GM12874 (cell line): ENCODE results near the gene HLA-B.

Experiments used
- CTCF ChIP-seq: IDR thresholded peaks from 2 replicates; pipeline ENCODE4 v1.5.1; 2011; ENCODE audit warnings: low read depth, mild to moderate bottlenecking, control low read depth, low read length, moderate library complexity; ENCODE audit not compliant: insufficient read depth

HLA-B gene

GRCh38 chr6:31356946-31357466 is at the start of gene HLA-B:
TSS of gene HLA-B (minus strand) at chr6:31357179. CDS start at chr6:31357158, 21 bp downstream.
- TF ChIP-seq CTCF: no peak

DNA sequence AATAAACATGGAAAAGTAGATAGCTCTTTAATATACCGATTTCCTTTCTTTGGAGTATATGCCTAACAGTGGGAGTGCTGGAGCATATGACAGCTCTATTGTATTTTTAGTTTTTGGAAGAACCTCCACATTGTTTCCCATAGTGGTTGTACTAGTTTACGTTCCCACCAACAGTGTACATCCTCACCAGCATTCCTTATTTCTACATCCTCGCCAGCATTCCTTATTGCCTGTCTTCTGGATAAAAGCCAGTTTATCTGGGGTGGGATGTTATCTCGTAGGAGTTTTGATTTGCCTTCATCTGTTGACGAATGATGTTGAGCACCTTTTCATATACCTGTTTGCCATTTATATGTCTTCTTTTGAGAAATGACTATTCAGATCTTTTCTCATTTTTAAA is 49.0 kb upstream of the HLA-B start:
- no peak for TF ChIP-seq CTCF

DNA sequence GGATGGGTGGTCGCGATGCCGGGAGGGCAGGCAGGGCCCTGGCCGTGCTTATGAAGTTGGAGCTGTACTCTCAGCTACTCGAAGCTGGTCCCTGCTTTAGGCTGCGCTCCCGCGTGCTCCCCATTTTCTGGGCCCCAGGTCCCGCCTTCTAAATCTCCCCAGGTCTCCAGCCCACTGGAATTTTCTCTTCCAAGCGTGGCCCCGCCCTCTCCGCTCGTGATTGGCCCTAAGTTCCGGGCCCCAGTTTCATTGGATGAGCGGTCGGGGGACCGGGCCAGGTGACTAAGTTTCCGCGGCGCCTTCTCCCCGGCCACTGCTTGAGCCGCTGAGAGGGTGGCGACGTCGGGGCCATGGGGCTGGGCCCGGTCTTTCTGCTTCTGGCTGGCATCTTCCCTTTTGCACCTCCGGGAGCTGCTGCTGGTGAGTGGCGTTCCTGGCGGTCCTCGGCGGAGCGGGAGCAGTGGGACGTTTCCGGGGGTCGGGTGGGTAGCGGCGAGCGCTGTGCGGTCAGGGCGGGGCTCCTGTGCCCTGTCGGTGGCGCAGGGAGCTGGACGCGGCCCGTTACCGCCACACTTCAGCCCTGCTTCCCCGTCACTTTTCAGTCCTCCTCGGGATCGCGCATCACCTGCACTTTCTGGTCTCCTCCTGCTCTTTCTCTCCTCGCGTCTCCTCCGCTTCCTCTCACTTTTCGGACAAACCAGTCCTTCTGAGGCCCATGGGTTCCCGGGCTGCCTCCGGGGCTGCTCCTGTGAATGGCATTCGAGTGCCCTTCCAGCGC is 46.5 kb upstream of the HLA-B start, which contains the start of gene MICA:
Gene MICA (plus strand): TSS at position 313 of the 778 bp plus-strand sequence. CDS start 38 bp downstream, at position 351.
- TF ChIP-seq CTCF: no peak

DNA sequence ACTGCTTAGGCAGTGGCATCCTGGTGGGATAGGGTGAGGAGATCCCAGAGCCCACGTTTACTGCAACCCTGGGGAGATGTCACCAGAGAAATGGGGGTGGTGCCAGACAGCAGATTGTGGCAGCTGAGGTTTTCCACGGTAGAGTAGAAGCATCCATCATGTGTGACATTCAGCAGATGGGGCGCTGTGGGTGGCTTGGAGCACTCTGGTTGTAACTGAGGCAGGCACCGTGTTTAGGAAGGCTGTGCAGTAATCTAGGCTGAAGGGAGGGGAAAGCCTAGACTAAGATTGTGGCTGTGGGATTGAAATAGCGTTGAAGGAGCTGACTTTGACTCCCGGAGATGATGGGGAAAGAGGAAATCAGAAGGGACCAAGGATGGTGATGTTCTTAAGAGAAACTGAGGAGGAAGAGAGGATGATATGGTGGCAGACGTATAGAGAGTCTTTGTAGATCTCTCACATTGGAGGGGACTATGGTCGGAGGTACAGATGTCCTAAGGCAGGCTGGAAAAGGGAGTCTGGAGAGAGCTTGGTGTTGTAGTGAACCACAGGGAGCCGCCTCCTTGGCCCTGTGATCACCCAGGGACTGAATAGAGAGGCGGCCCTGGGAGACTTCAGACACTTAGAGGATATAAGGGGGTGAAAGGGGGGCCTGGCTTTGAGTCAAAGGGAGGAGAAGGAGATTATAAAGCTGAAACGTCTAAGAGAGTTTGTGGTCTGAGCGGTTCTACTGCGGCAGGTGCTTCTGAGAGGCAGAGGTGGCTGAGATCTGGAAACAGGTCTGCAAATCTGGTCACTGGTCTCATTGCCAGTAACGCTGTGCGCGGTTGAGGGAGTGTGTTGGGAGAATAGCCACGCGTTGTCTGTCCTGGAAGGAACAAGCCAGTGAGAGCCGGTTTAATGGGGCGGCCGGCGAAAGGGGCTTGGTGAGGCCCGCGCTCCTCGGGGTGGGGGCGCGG is 45.6 kb upstream of the HLA-B start:
- TF ChIP-seq CTCF: no peak

- TF ChIP-seq CTCF: no peak
Measured at GRCh38 chr6:31401403-31401802, 44.4 kb upstream of the HLA-B start.

DNA sequence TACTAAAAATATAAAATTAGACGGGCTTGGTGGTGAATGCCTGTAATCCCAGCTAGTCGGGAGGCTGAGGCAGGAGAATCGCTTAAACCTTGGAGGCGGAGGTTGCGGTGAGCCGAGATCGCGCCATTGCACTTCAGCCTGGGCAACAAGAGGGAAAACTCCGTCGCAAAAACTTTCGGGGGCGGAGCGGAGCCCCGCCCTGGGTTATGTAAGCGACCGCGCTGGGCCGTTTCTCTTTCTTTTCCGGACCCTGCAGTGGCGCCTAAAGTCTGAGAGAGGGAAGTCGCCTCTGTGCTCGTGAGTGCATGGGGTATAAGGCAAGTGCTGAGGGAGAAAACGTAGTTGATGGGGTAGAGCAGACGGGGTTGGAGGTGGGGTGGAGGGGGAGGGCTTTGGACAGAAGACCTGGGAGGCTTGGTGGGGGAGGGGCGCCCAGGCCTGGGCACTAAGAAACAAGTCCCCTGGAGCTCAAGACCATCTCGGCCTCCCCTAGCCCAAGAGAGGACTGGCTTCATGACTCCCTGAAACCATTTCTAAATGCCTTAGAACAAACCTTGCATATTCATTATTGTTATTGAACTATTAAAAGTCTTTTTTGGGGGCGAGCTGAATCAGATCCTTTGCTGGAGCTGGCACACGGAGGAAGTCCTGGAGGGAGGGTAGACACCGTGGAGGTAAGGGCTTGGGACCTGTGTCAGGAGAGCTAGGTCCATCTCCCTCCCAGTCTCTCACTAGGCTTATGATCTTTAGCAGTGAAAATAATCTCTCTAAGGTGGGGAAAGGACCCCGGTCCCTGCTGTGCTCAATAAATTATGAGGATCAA is 43.7 kb upstream of the HLA-B start:
- no peak for TF ChIP-seq CTCF
